ENCODE measurements around the gene TBRG1.

Gene TBRG1

GRCh38 chr11:124642628-124643027 lies 20.0 kb downstream of the TBRG1 start:
- Mint-ChIP-seq H3K27me3 (no peaks in the 10 kb centered on the region), H3K36me3 (peaks cover 4% of the 10 kb centered on the region), H3K4me3 (no peak overlapping the region), H3K9me3 (no peaks in the 10 kb centered on the region), H3K27ac (no peak overlapping the region), H3K4me1 (no peaks in the 10 kb centered on the region)

GRCh38 chr11:124643042-124643604 lies 20.5 kb downstream of the TBRG1 start:
- H3K27ac Mint-ChIP-seq = no peak overlapping the region
- no peaks in the 10 kb centered on the region for H3K4me1 Mint-ChIP-seq
- no peaks in the 10 kb centered on the region for H3K9me3 Mint-ChIP-seq
- H3K4me3 Mint-ChIP-seq = no peak overlapping the region
- peaks cover 2% of the 10 kb centered on the region for H3K36me3 Mint-ChIP-seq
- H3K27me3 Mint-ChIP-seq = no peaks in the 10 kb centered on the region

GRCh38 chr11:124643605-124644425 lies 21.2 kb downstream of the TBRG1 start:
- H3K9me3 Mint-ChIP-seq = no peaks in the 10 kb centered on the region
- no peaks in the 10 kb centered on the region for H3K36me3 Mint-ChIP-seq
- H3K4me3 Mint-ChIP-seq = no peak overlapping the region
- H3K4me1 Mint-ChIP-seq = no peaks in the 10 kb centered on the region
- no peaks in the 10 kb centered on the region for H3K27me3 Mint-ChIP-seq
- H3K27ac Mint-ChIP-seq = no peak overlapping the region

GRCh38 chr11:124644426-124645280 lies 22.0 kb downstream of the TBRG1 start:
- Mint-ChIP-seq H3K27me3 (no peaks in the 10 kb centered on the region), H3K9me3 (no peaks in the 10 kb centered on the region), H3K36me3 (no peaks in the 10 kb centered on the region), H3K27ac (no peak overlapping the region), H3K4me3 (no peak overlapping the region), H3K4me1 (no peaks in the 10 kb centered on the region)

GRCh38 chr11:124646148-124646547 lies 23.5 kb downstream of the TBRG1 start:
- Mint-ChIP-seq H3K36me3 (no peaks in the 10 kb centered on the region), H3K4me3 (no peak overlapping the region), H3K27me3 (no peaks in the 10 kb centered on the region), H3K27ac (no peak overlapping the region), H3K9me3 (no peaks in the 10 kb centered on the region), H3K4me1 (no peaks in the 10 kb centered on the region)

GRCh38 chr11:124648610-124649009 lies 25.9 kb downstream of the TBRG1 start:
- H3K27me3 Mint-ChIP-seq = no peaks in the 10 kb centered on the region
- H3K4me3 Mint-ChIP-seq = no peak overlapping the region
- no peaks in the 10 kb centered on the region for H3K4me1 Mint-ChIP-seq
- no peaks in the 10 kb centered on the region for H3K9me3 Mint-ChIP-seq
- no peak overlapping the region for H3K27ac Mint-ChIP-seq
- H3K36me3 Mint-ChIP-seq = peaks cover 7% of the 10 kb centered on the region

GRCh38 chr11:124656774-124657630 lies 34.3 kb downstream of the TBRG1 start:
- H3K27me3 Mint-ChIP-seq = no peaks in the 10 kb centered on the region
- H3K4me1 Mint-ChIP-seq = no peaks in the 10 kb centered on the region
- no peaks in the 10 kb centered on the region for H3K9me3 Mint-ChIP-seq
- H3K27ac Mint-ChIP-seq = no peak overlapping the region
- no peak overlapping the region for H3K4me3 Mint-ChIP-seq
- H3K36me3 Mint-ChIP-seq = peaks cover 6% of the 10 kb centered on the region

GRCh38 chr11:124657904-124658303 lies 35.2 kb downstream of the TBRG1 start:
- H3K36me3 Mint-ChIP-seq = peaks cover 4% of the 10 kb centered on the region
- H3K27ac Mint-ChIP-seq = no peak overlapping the region
- no peaks in the 10 kb centered on the region for H3K9me3 Mint-ChIP-seq
- no peaks in the 10 kb centered on the region for H3K4me1 Mint-ChIP-seq
- H3K27me3 Mint-ChIP-seq = no peaks in the 10 kb centered on the region
- H3K4me3 Mint-ChIP-seq = no peak overlapping the region

GRCh38 chr11:124658501-124658900 lies 35.8 kb downstream of the TBRG1 start:
- Mint-ChIP-seq H3K36me3 (peaks cover 3% of the 10 kb centered on the region), H3K27me3 (no peaks in the 10 kb centered on the region), H3K27ac (no peak overlapping the region), H3K9me3 (no peaks in the 10 kb centered on the region), H3K4me3 (no peak overlapping the region), H3K4me1 (no peaks in the 10 kb centered on the region)

GRCh38 chr11:124658986-124659385 lies 36.3 kb downstream of the TBRG1 start:
- H3K4me3 Mint-ChIP-seq = no peak overlapping the region
- no peaks in the 10 kb centered on the region for H3K27me3 Mint-ChIP-seq
- no peaks in the 10 kb centered on the region for H3K9me3 Mint-ChIP-seq
- H3K36me3 Mint-ChIP-seq = peaks cover 2% of the 10 kb centered on the region
- no peak overlapping the region for H3K27ac Mint-ChIP-seq
- H3K4me1 Mint-ChIP-seq = no peaks in the 10 kb centered on the region

GRCh38 chr11:124661553-124661952 lies 38.9 kb downstream of the TBRG1 start:
- no peaks in the 10 kb centered on the region for H3K27me3 Mint-ChIP-seq
- H3K27ac Mint-ChIP-seq = no peak overlapping the region
- H3K9me3 Mint-ChIP-seq = no peaks in the 10 kb centered on the region
- H3K4me1 Mint-ChIP-seq = no peaks in the 10 kb centered on the region
- H3K4me3 Mint-ChIP-seq = no peak overlapping the region
- H3K36me3 Mint-ChIP-seq = peaks cover 2% of the 10 kb centered on the region

GRCh38 chr11:124662106-124662505 lies 39.4 kb downstream of the TBRG1 start:
- Mint-ChIP-seq H3K4me3 (no peak overlapping the region), H3K27ac (no peak overlapping the region), H3K27me3 (no peaks in the 10 kb centered on the region), H3K9me3 (no peaks in the 10 kb centered on the region), H3K36me3 (peaks cover 2% of the 10 kb centered on the region), H3K4me1 (no peaks in the 10 kb centered on the region)

- no peak overlapping the region for H3K4me3 Mint-ChIP-seq
- no peaks in the 10 kb centered on the region for H3K9me3 Mint-ChIP-seq
- H3K36me3 Mint-ChIP-seq = peaks cover 2% of the 10 kb centered on the region
Measured at GRCh38 chr11:124663861-124664260, 41.2 kb downstream of the TBRG1 start.

GRCh38 chr11:124667601-124668000 lies 44.9 kb downstream of the TBRG1 start:
- H3K27ac Mint-ChIP-seq = no peak overlapping the region
- no peaks in the 10 kb centered on the region for H3K9me3 Mint-ChIP-seq
- H3K4me3 Mint-ChIP-seq = no peak overlapping the region
- H3K27me3 Mint-ChIP-seq = no peaks in the 10 kb centered on the region
- H3K4me1 Mint-ChIP-seq = peaks cover 7% of the 10 kb centered on the region
- H3K36me3 Mint-ChIP-seq = peaks cover 2% of the 10 kb centered on the region

More at GRCh38 chr11:124663861-124664260, 41.2 kb downstream of the TBRG1 start:
- Mint-ChIP-seq H3K27ac (no peak overlapping the region), H3K4me1 (no peaks in the 10 kb centered on the region), H3K27me3 (no peaks in the 10 kb centered on the region)

GRCh38 chr11:124669193-124669592 lies 46.5 kb downstream of the TBRG1 start:
- Mint-ChIP-seq H3K27ac (no peak overlapping the region), H3K4me3 (no peak overlapping the region)

More at GRCh38 chr11:124669193-124669592, 46.5 kb downstream of the TBRG1 start:
- H3K27me3 Mint-ChIP-seq = no peaks in the 10 kb centered on the region
- H3K4me1 Mint-ChIP-seq = peaks cover 17% of the 10 kb centered on the region
- H3K9me3 Mint-ChIP-seq = no peaks in the 10 kb centered on the region
- peaks cover 2% of the 10 kb centered on the region for H3K36me3 Mint-ChIP-seq

All from activated naive CD4-positive, alpha-beta T cell treated with anti-CD3 and anti-CD28 coated beads, Interleukin-2, amount 50 U/mL, for 24 hours (primary cell).